ENCODE results near the gene TGIF2.
"Not testable (repeated sequence)": the region's sequence is repeated elsewhere in the genome, so short reads cannot be mapped to it uniquely, and the experiment has no call there.

Gene TGIF2

GRCh38 chr20:36578356-36579041 is 5.1 kb downstream of the TGIF2 start:
- DNase-seq (ENCODE audit: low read depth in 2 of 2) = no peak

DNA sequence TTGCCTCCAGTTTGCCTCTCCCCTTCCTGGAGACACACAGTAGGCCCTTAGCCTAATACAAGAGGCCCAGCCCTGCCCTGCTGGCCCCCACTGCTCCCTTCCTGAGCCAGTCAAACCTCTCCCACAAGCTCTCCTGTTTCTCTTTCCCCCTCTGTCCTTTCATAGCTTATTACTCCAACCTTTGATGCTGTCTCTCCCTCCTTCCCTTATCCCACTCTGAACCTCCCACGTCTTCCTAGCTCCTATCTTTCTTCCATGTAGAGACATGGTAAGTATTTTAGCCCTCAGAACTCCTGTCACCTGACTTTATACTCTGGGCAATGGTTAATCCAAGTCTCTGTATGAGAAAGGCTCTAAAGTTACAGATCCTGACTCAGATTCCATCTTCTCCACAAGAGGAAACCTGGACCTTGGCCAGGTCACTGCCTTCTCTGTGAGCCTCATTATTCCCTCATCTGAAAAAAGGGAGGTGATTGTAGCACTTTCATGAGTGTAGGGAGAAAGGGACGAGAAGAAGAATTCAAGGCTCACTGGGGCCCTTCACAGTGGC is 6.7 kb downstream of the TGIF2 start:
- DNase-seq (ENCODE audit: low read depth in 2 of 2) = no peak

GRCh38 chr20:36582322-36582721 is 8.9 kb downstream of the TGIF2 start:
- DNase-seq (ENCODE audit: low read depth in 2 of 2) = no peak

GRCh38 chr20:36582821-36583220 is 9.4 kb downstream of the TGIF2 start:
- no peak for DNase-seq (ENCODE audit: low read depth in 2 of 2)

DNA sequence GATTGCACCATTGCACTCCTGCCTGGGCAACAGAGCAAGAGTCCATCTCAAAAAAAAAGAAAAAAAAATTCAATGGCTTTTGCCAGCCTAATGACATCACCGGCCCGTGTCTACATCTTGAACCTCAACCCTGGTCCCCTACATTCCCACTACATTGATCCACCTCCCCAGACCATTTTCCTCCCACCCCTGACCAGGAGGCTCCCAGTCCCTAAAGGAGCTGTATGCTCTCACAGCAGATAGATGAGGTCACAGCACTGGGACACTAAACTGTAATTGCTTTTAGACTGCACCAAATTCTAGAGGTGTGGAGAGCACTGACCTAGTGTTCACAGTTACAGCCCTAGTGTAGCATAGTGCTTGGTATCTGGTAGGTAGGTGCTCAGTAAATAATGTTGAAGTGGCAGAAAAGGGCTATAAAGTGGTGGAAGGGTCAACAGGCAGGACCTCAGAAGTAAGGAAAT is 10.7 kb downstream of the TGIF2 start:
- no peak for DNase-seq (ENCODE audit: low read depth in 2 of 2)

- DNase-seq (ENCODE audit: low read depth in 2 of 2) = no peak
Observed at GRCh38 chr20:36585410-36586125, 12.2 kb downstream of the TGIF2 start.

GRCh38 chr20:36587388-36588070 is 14.1 kb downstream of the TGIF2 start:
- DNase-seq (ENCODE audit: low read depth in 2 of 2) = no peak

DNA sequence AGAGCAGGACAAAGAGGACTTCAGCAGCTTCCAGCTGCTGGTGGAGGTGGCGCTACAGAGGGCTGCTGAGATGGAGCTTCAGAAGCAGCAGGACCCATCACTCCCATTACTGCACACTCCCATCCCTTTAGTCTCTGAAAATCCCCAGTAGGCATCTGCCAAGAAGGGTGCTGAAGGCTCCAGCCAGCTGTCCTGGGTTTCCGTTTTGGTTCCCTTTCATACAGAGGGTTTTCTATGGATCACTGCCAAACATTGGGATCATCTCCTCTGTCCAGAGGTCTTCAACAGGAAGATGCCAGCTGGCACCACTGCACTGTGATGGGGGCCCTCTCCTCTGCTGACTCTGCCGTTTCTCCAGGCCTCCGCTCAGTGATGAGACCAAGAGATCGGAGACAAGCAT is 17.9 kb downstream of the TGIF2 start:
- no peak for DNase-seq (ENCODE audit: low read depth in 2 of 2)

DNA sequence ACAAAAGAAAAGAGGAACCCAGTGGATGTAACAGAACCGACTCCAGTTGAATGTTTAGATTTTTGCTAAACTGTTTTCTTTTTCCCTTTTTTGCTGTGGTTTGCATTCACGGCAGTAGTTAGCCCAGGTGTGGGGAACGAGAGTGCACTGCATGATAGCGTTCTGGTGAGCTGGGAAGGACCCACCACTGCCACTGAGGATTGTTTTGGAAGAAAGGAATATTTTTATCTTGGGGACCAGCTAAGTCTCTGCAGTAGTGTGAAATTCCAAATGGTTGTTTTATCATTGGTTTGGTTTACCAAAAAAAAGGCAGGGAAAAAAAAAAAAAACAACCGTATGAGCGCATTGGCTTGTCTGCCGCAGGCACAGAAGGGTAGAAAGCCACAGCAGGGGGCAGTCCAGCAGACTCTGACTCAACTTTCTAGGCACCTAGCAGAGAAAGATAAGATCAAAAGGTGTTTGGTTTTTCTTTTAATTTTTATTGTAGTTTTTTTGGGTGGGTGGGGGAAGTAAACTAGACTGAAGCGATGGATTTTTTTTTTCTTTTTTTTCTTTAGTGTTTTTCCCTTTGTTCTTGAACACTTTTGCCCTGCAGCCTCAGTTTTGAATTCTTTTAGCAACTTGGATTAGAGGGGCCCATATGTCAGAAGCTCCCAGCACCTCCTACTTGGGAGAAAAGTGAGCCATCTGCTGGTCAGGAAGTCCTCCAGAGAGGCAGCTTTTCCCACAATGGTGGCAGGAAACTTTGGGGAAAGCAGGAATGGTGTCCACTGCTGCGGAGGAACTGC is 18.7 kb downstream of the TGIF2 start:
- no peak for DNase-seq (ENCODE audit: low read depth in 2 of 2)

GRCh38 chr20:36593347-36593929 is 20.0 kb downstream of the TGIF2 start:
- DNase-seq (ENCODE audit: low read depth in 2 of 2) = no peak

- no peak for DNase-seq (ENCODE audit: low read depth in 2 of 2)
Observed at GRCh38 chr20:36599912-36600345, 26.5 kb downstream of the TGIF2 start.

DNA sequence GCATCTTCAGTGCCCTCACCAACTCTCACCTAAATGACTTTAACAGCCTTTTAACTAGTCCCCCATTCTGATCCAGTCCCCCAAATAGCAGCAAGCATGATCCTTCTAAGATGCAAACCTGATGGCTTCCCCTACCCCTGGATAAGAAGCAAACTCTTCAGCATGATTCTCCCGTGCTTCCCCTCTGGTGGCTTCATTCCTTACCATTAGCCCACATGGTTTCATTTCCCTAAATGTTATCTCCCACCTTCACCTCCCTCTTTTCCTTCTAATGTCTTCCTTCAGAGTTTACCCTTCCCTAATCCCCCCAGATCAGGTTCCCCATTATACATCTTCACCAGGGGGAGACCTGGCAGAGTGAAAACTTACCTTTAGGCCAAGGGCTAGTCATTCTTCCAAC is 28.1 kb downstream of the TGIF2 start:
- DNase-seq (ENCODE audit: low read depth in 2 of 2) = no peak

DNA sequence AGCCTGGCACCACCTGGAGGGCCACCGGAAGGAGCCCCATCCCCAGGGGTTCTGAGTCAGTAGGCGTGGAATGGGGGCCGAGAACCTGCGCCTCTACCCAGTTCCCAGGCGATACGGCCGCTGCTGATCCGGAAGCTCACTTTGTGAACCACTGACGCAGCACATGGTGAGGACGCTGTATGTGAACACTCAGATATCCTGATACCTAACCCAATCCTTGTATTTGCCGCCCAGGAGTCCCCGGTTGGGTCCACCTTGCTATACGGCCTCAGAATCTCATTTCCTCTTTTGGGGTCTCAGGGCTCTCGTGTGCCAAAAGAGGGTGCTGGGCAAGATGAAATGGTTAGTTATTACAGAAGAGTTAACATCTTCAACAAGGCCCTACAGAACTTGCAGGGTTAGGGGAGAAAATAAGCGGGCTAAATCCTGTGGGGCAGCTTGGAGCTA is 31.6 kb downstream of the TGIF2 start:
- DNase-seq (ENCODE audit: low read depth in 2 of 2) = peak in 1 of 2 donors; percentile 17

- DNase-seq (ENCODE audit: low read depth in 2 of 2) = peak; percentile 98 to 99
Observed at GRCh38 chr20:36605399-36606157, 32.2 kb downstream of the TGIF2 start, which contains the start of gene RAB5IF. TSS of gene RAB5IF (plus strand) at chr20:36605779. CDS start at chr20:36605952, 173 bp downstream.

- no peak for DNase-seq (ENCODE audit: low read depth in 2 of 2)
Observed at GRCh38 chr20:36606158-36607066, 33.0 kb downstream of the TGIF2 start.

GRCh38 chr20:36607586-36608387 is 34.4 kb downstream of the TGIF2 start:
- no peak for DNase-seq (ENCODE audit: low read depth in 2 of 2)

GRCh38 chr20:36608388-36608728 is 35.0 kb downstream of the TGIF2 start:
- DNase-seq (ENCODE audit: low read depth in 2 of 2) = not testable (repeated sequence)

DNA sequence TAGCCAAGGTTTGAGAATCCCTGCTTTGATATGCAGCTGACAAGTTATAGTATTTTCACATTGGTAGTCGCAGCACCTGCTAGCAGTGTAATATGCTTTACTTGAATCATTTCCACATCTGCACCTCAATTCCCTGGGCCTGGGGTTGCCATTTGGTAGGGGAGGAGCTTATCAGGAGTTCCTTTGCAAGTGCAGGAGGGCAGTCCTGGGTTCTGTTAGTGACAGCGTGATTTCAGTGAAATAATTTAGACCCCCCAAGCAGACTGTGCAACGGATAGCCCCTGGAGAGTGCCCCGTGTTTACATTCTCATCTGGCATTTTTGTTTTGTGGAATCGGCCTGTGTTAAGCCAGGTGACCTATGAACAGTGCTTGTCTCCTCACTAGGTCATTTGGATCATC is 38.2 kb downstream of the TGIF2 start:
- DNase-seq (ENCODE audit: low read depth in 2 of 2) = no peak

All from activated CD4-positive, alpha-beta T cell treated with anti-CD3 and anti-CD28 coated beads for 24 hours (primary cell).